Ovary (tissue), 9 donors: ENCODE measurements around the gene VASN. TPM values are rescaled to one million over a fixed set of nuclear protein-coding genes. Genes with fewer than 3 reads are reported as not detected.

Source experiments
- DNase-seq, 5 donors: peaks; one replicate each; pipeline ENCODE4 v3.0.0-alpha.2; 2019 to 2020
- H3K27ac ChIP-seq, 2 donors: fragments of 200-600 bp; one replicate each; pipeline versions ENCODE4 v1.5.1 to v1.8.0; 2019 to 2022
- H3K27me3 ChIP-seq: fragments of 200-600 bp; one replicate; pipeline ENCODE4 v1.8.0; 2022
- H3K36me3 ChIP-seq: fragments of 200-600 bp; sonication (generic); one replicate; pipeline ENCODE4 v1.5.1; 2019
- H3K4me1 ChIP-seq: one replicate; pipeline ENCODE4 v1.8.1; 2013; ENCODE audit warnings: mild to moderate bottlenecking, moderate library complexity; ENCODE audit not compliant: insufficient read depth
- H3K4me3 ChIP-seq: fragments of 200-600 bp; sonication (generic); one replicate; pipeline ENCODE4 v1.5.1; 2017
- H3K9me3 ChIP-seq, 2 donors: fragments of 200-600 bp in 1 of 2; sonication (generic) in 1 of 2; one replicate each; pipeline versions ENCODE4 v1.5.1 to v1.8.1; 2013 to 2019; ENCODE audit warnings: mild to moderate bottlenecking in 1 of 2, moderate library complexity in 1 of 2
- EP300 ChIP-seq: sonication (generic); formaldehyde crosslinking; IDR thresholded peaks from one replicate; pipeline ENCODE4 v1.6.1; 2017; ENCODE audit warnings: antibody characterized with exemption
- POLR2A ChIP-seq: fragments of 450-650 bp; IDR thresholded peaks from one replicate; pipeline ENCODE4 v1.6.1; 2017; ENCODE audit warnings: antibody characterized with exemption, mild to moderate bottlenecking, moderate library complexity
- WGBS, 3 donors: extraction: QIAGEN DNeasy Blood & Tissue Kit in 1 of 3; methylation state at CpG; one replicate each; pipeline versions ENCODE4 v1.1.5 to v1.1.7; 2013 to 2017; 5-methylcytosine and 5-hydroxymethylcytosine counted together
- intact Hi-C, 4 donors: fragments of 100-400 bp; cut with DNase I; formaldehyde crosslinking; loops; one replicate each; pipeline versions ENCODE4 v1.11.0 to v1.15.1; 2022 to 2023
- polyA plus RNA-seq, 2 donors: library from polyadenylated mRNA; stranded (reverse); fragments of 200-250 nt in 1 of 2; fragments of 350-450 nt in 1 of 2; fragmentation: Illumina TruSeq in 1 of 2; extraction: RNeasy Lipid Tissue Mini Kit (QIAGEN cat#74804) in 1 of 2; gene quantifications; one replicate each; pipeline ENCODE4 v1.2.3, GENCODE V29; 2013 to 2014
- total RNA-seq, 7 donors: library from RNA; depleted of rRNA in 2 of 7; stranded (reverse); fragments of >200 nt in 2 of 7; fragmentation: NEBNext Ultra II Directional in 3 of 7; extraction: Animal tissue kit (Norgen Biotek cat#: 25700) in 3 of 7; gene quantifications; one replicate each; pipeline versions ENCODE4 v1.1.0 to v1.2.4, GENCODE V29; 2016 to 2023
- TF ChIP-seq, protein P1 (sequence below), 3 donors: fragments of 450-650 bp in 2 of 3; fragments of 200-600 bp in 1 of 3; IDR thresholded peaks; one replicate each; pipeline versions ENCODE4 v1.5.1 to v1.8.0; 2016 to 2022; ENCODE audit warnings: antibody characterized with exemption in 3 of 3, mild to moderate bottlenecking in 1 of 3
- donor health status: DM: no; HTN: no; CAD: no; lungs with moderate emphysema.
- donor health status: DM: no; HTN: no; CAD: no.
- donor health status: Bipolar disorder and iron deficiency.
- donor health status: DM: yes; HTN: yes; CAD: no.
- donor health status: DM: no; HTN: no; CAD: no.
- donor health status: DM: yes; HTN: yes; CAD: no.

The VASN gene
- total and polyA plus RNA-seq, 9 donors: 2.4 to 49.5 (median 43.5) TPM

DNA sequence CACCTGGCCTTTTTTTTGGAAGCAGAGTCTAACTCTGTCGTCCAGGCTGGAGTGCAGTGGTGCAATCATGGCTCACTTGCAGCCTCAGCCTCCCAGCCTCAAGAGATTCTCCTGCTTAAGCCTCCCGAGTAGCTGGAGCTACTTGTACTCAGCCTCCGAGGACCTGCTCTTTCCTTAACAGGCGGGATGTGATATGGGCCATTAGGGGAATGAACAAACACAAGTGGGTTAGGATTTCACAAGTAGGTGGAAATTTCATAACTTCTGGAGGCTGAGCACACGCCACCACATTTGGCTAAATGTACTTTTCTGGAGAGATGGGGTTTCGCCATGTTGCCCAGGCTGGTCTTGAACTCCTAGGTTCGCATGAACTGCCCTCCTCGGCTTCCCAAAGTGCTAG is 24.6 kb upstream of the VASN start:
- H3K4me1 ChIP-seq: peaks cover 18% of the 10 kb centered on the region
- intact Hi-C loops: no loop called here
- no peak overlapping the region for H3K4me3 ChIP-seq
- TF ChIP-seq, protein P1, sequence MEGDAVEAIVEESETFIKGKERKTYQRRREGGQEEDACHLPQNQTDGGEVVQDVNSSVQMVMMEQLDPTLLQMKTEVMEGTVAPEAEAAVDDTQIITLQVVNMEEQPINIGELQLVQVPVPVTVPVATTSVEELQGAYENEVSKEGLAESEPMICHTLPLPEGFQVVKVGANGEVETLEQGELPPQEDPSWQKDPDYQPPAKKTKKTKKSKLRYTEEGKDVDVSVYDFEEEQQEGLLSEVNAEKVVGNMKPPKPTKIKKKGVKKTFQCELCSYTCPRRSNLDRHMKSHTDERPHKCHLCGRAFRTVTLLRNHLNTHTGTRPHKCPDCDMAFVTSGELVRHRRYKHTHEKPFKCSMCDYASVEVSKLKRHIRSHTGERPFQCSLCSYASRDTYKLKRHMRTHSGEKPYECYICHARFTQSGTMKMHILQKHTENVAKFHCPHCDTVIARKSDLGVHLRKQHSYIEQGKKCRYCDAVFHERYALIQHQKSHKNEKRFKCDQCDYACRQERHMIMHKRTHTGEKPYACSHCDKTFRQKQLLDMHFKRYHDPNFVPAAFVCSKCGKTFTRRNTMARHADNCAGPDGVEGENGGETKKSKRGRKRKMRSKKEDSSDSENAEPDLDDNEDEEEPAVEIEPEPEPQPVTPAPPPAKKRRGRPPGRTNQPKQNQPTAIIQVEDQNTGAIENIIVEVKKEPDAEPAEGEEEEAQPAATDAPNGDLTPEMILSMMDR (IDR thresholded peaks at IDR 0.05): no peak
- TF ChIP-seq POLR2A: no peak
- no peak for TF ChIP-seq EP300
- no peaks in the 10 kb centered on the region for H3K36me3 ChIP-seq
- 82 to 87% (median 83%) methylated on average over 8 of the region's 8 CpGs for WGBS, 3 donors
- DNase-seq: no peak
- H3K9me3 ChIP-seq: no peaks in the 10 kb centered on the region
- peak overlapping the region in 1 of 2 donors; percentile 18 for H3K27ac ChIP-seq
- no peaks in the 10 kb centered on the region for H3K27me3 ChIP-seq

DNA sequence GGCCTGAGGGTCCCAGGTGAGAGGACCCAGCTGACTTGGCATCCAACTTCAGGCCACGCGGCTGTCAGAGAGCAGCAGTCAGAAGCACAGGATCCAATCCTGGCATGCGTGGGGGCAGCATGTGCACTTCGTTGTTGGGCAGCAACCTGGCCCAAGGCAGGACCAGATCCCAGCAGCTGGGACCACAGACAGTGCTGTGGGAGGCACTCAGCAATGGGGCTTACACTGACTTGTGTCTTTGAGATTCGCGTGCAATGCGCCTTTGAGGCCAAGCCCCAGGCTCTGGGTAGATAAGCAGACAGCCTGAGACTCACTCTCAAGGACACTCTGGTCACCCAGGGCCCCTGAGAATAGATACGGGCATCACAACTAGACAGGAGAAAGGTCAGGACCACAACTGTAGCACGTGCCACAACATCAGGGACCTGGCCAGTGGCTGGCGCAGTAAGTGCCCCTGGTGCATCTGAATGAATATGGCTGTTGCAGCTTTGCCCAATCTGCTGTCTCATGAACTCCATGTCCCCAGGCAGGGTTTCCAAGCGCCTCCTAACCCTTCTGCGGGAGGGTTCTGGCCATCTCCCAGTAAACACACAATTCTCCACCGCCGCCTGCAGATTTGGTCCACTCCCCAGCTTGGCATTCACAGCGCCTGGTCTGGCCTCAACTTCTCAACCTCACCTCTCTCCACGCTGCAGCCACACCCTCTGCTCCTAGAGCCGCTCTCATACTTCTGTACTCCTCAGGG is 23.7 kb upstream of the VASN start:
- Histone ChIP-seq H3K27ac (peak overlapping the region in 1 of 2 donors; percentile 18), H3K4me3 (no peak overlapping the region), H3K9me3 (no peaks in the 10 kb centered on the region), H3K36me3 (no peaks in the 10 kb centered on the region), H3K27me3 (no peaks in the 10 kb centered on the region), H3K4me1 (peaks cover 18% of the 10 kb centered on the region)
- 28 to 35% (median 33%) methylated on average over 17 of the region's 17 CpGs for WGBS, 3 donors
- intact Hi-C loops: no loop called here
- TF ChIP-seq, protein P1 (IDR thresholded peaks at IDR 0.05): no peak
- no peak for TF ChIP-seq EP300
- no peak for TF ChIP-seq POLR2A
- peak in 1 of 5 donors; percentile 62 for DNase-seq

DNA sequence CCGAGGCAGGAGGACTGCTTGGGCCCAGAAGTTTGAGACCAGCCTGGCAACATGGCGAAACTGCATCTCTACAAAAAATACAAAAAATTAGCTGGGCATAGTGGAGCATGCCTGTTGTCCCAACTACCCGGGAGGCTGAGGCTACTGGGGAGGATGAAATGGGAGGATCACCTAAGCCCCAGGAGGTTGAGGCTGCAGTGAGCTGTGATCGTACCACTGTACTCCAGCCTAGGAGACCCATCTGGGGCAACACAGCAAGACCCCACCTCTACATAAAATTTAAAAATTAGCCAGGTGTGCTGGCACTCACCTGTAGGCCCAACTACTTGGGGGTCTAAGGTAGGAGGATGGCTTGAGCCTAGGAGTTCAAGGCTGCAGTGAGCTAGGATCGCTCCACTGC is 22.3 kb upstream of the VASN start:
- peaks cover 18% of the 10 kb centered on the region for H3K4me1 ChIP-seq
- intact Hi-C loops: no loop called here
- no peaks in the 10 kb centered on the region for H3K9me3 ChIP-seq
- no peaks in the 10 kb centered on the region for H3K36me3 ChIP-seq
- TF ChIP-seq EP300 (no peak), POLR2A (no peak)
- H3K4me3 ChIP-seq: no peak overlapping the region
- H3K27ac ChIP-seq: no peak overlapping the region
- no peaks in the 10 kb centered on the region for H3K27me3 ChIP-seq
- WGBS, 3 donors: 92 to 94% (median 94%) methylated on average over 5 of the region's 5 CpGs
- DNase-seq: no peak

DNA sequence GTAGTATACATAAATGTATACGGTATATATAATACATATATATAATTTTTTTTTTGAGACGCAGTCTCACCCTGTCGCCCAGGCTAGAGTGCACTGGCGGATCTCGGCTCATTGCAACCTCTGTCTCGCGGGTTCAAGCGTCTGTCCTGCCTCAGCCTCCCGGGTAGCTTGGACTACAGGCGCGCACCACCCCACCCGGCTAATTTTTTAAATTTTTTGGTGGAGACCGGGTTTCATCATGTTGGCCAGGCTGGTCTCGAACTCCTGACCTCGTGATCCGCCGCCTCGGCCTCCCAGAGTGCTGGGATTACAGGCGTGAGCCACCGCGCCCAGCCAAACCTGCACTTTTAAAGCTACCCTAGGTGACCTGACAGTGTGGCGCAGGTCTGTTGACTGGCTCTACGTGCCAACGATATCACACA is 21.3 kb upstream of the VASN start:
- H3K27ac ChIP-seq: peak overlapping the region in 1 of 2 donors; percentile 86
- peaks cover 18% of the 10 kb centered on the region for H3K4me1 ChIP-seq
- peak in 1 of 5 donors; percentile 54 for DNase-seq
- H3K4me3 ChIP-seq: peak overlapping the region; percentile 82
- no peaks in the 10 kb centered on the region for H3K36me3 ChIP-seq
- H3K27me3 ChIP-seq: no peaks in the 10 kb centered on the region
- intact Hi-C loops: no loop called here
- TF ChIP-seq POLR2A (no peak), EP300 (no peak)
- TF ChIP-seq, protein P1 (IDR thresholded peaks at IDR 0.05): no peak
- H3K9me3 ChIP-seq: no peaks in the 10 kb centered on the region
- WGBS, 3 donors: 28 to 36% (median 32%) methylated on average over 24 of the region's 24 CpGs
